K562 (cell line): ENCODE results near the gene PIK3R5. TPM values are rescaled to one million over a fixed set of nuclear protein-coding genes. Genes with fewer than 3 reads are reported as not detected.

Experiments used
- ATAC-seq: fragments of 200-7000 bp; cut with Tn5 transposase; 3 replicates; pipeline ENCODE4 v1.9.1; 2020; ENCODE audit warnings: moderate library complexity
- BruUV-seq: library from RNA; stranded (reverse); fragments of 400-500 nt; replicated peaks from 2 replicates; lab custom pipeline; 2021; lab: Mats Ljungman, UMichigan
- CTCF ChIA-PET: fragments of 300-600 bp; formaldehyde crosslinking; extraction: SDS; loops from one replicate; lab custom pipeline; 2021; ENCODE audit warnings: low intra/inter-chr PET ratio; lab: Yijun Ruan, JAX
- POLR2A ChIA-PET: fragments of 300-600, 350-650 bp; sonication (Branson Sonifier 250); formaldehyde crosslinking; extraction: SDS; loops from one replicate; lab custom pipeline; 2021; ENCODE audit warnings: antibody characterized with exemption, inconsistent platforms; lab: Yijun Ruan, JAX
- DNase-seq, 4 experiments: peaks; one replicate each; pipeline versions ENCODE4 v3.0.0 to v3.0.0-alpha.2; 2011 to 2018; ENCODE audit warnings: low spot score in 3 of 4, mixed read lengths in 3 of 4; ENCODE audit errors: extremely low read depth in 1 of 4
- FAIRE-seq: peaks from 2 replicates; lab custom pipeline; 2011; peaks lifted over from hg19 to GRCh38; lab: Jason Lieb, UNC
- H2AFZ ChIP-seq: 2 replicates; pipeline ENCODE4 v1.6.0; 2011; ENCODE audit warnings: low read depth, low read length, control low read depth, inconsistent platforms
- H3K27ac ChIP-seq: fragments of 200-600 bp; 3 replicates; pipeline ENCODE4 v1.8.0; 2011; ENCODE audit warnings: low read depth, mild to moderate bottlenecking, control low read depth, inconsistent platforms, low read length, moderate library complexity, mixed read lengths; ENCODE audit errors: extremely low read depth
- H3K27me3 ChIP-seq, 2 experiments: fragments of 300-600 bp in 1 of 2; 2 replicates in 1 of 2; 3 replicates in 1 of 2; pipeline versions ENCODE4 v1.6.0 to v1.8.0; 2011; ENCODE audit warnings: inconsistent platforms in 2 of 2, low read length in 2 of 2, mild to moderate bottlenecking in 1 of 2, mixed read lengths in 1 of 2, moderate library complexity in 1 of 2; ENCODE audit not compliant: control insufficient read depth in 2 of 2, insufficient read depth in 2 of 2
- H3K36me3 ChIP-seq: fragments of 300-600 bp; 3 replicates; pipeline ENCODE4 v1.8.0; 2011; ENCODE audit warnings: mild to moderate bottlenecking, low read length, inconsistent platforms; ENCODE audit not compliant: control insufficient read depth, insufficient read depth
- H3K4me1 ChIP-seq, 2 experiments: fragments of 200-600 bp in 1 of 2; replicated peaks in 1 of 2; 2 replicates in 1 of 2; 3 replicates in 1 of 2; pipeline versions ENCODE4 v1.5.1 to v1.8.0; 2011; ENCODE audit warnings: inconsistent platforms in 2 of 2, low read length in 2 of 2, mild to moderate bottlenecking in 1 of 2, mixed read lengths in 1 of 2, moderate library complexity in 1 of 2; ENCODE audit not compliant: control insufficient read depth in 2 of 2, insufficient read depth in 2 of 2
- H3K4me2 ChIP-seq: 2 replicates; pipeline ENCODE4 v1.6.1; 2011; ENCODE audit warnings: low read length, control low read depth, inconsistent platforms, mixed read lengths; ENCODE audit not compliant: insufficient read depth
- H3K4me3 ChIP-seq: fragments of 200-600 bp; sonication (generic), shearing (Covaris generic); 2 replicates; pipeline ENCODE4 v1.5.1; 2016; ENCODE audit warnings: control low read depth, inconsistent platforms
- H3K79me2 ChIP-seq: fragments of 200-600 bp; 3 replicates; pipeline ENCODE4 v1.8.0; 2011; ENCODE audit warnings: low read length, inconsistent platforms; ENCODE audit not compliant: control insufficient read depth, insufficient read depth
- H3K9ac ChIP-seq, 2 experiments: 2 replicates each; pipeline versions ENCODE4 v1.6.0 to v1.6.1; 2011; ENCODE audit warnings: low read depth in 2 of 2, low read length in 2 of 2, control low read depth in 1 of 2, inconsistent platforms in 1 of 2, mild to moderate bottlenecking in 1 of 2, mixed read lengths in 1 of 2; ENCODE audit not compliant: insufficient read depth in 1 of 2
- H3K9me1 ChIP-seq: one replicate; pipeline ENCODE4 v1.6.0; 2011; ENCODE audit warnings: inconsistent platforms, mild to moderate bottlenecking, low read length, moderate library complexity; ENCODE audit not compliant: control insufficient read depth, insufficient read depth
- H3K9me3 ChIP-seq: replicated peaks from 2 replicates; pipeline ENCODE4 v1.5.1; 2011; ENCODE audit warnings: low read depth, low read length, inconsistent platforms; ENCODE audit not compliant: control insufficient read depth, insufficient read depth
- H4K20me1 ChIP-seq: replicated peaks from 2 replicates; pipeline ENCODE4 v1.6.1; 2011; ENCODE audit warnings: low read length, inconsistent platforms, mixed read lengths; ENCODE audit not compliant: control insufficient read depth, insufficient read depth
- ELF2 ChIP-seq: fragments of 250-450 bp; sonication (Bioruptor Pico); IDR thresholded peaks from 2 replicates; pipeline ENCODE4 v1.5.0; 2021; ENCODE audit warnings: mild to moderate bottlenecking
- HNRNPK ChIP-seq: fragments of 200-400 bp; formaldehyde crosslinking; IDR thresholded peaks from one replicate; pipeline ENCODE4 v1.6.1; 2018; ENCODE audit warnings: mild to moderate bottlenecking, low read depth, low read length; ENCODE audit not compliant: poor library complexity, severe bottlenecking
- LCOR ChIP-seq: sonication (generic); formaldehyde crosslinking; IDR thresholded peaks from 2 replicates; pipeline ENCODE4 v1.8.0; 2022; ENCODE audit warnings: mild to moderate bottlenecking, missing genetic modification reagents
- PCBP1 ChIP-seq: fragments of 200-400 bp; formaldehyde crosslinking; IDR thresholded peaks from 2 replicates; pipeline ENCODE4 v1.6.1; 2018; ENCODE audit warnings: mild to moderate bottlenecking, low read depth, low read length; ENCODE audit not compliant: poor library complexity, severe bottlenecking
- TARDBP ChIP-seq: fragments of 450-650 bp; IDR thresholded peaks from 2 replicates; pipeline ENCODE4 v1.6.1; 2016
- YY1 ChIP-seq, 3 experiments: IDR thresholded peaks; 2 replicates each; pipeline ENCODE4 v1.6.1; 2011; ENCODE audit warnings: low read length in 2 of 3, mild to moderate bottlenecking in 2 of 3, moderate library complexity in 2 of 3, borderline replicate concordance in 1 of 3, control low read depth in 1 of 3, low read depth in 1 of 3; ENCODE audit not compliant: insufficient read depth in 3 of 3, insufficient replicate concordance in 2 of 3, control insufficient read depth in 1 of 3, insufficient read length in 1 of 3; ENCODE audit errors: extremely low read depth in 1 of 3
- ZNF408 ChIP-seq: fragments of 250-450 bp; sonication (Bioruptor Pico); IDR thresholded peaks from 2 replicates; pipeline ENCODE4 v1.4.0; 2020; ENCODE audit warnings: low read depth, mild to moderate bottlenecking, moderate library complexity
- ZSCAN29 ChIP-seq: fragments of 450-650 bp; IDR thresholded peaks from 2 replicates; pipeline ENCODE4 v1.6.1; 2017
- WGBS: fragments of 100-300 bp; shearing (Covaris generic); methylation state at CpG from one replicate; pipeline ENCODE4 v1.1.6; 2016; ENCODE audit warnings: low coverage, mixed read lengths; ENCODE audit not compliant: insufficient coverage; ENCODE audit errors: missing lambda C conversion rate; 5-methylcytosine and 5-hydroxymethylcytosine counted together
- in situ Hi-C: fragments of 300-500 bp; cut with MboI; formaldehyde crosslinking; loops from 4 replicates; pipeline ENCODE4 v1.15.0; 2018; ENCODE audit warnings: inconsistent platforms, mixed read lengths
- intact Hi-C: fragments of 100-400 bp; cut with micrococcal nuclease; formaldehyde crosslinking; loops from 2 replicates; pipeline ENCODE4 v1.14.2; 2022
- polyA plus RNA-seq, 8 experiments: library from polyadenylated mRNA; depleted of rRNA in 4 of 8; stranded (reverse) in 5 of 8; unstranded in 3 of 8; fragments of >200 nt; fragmentation: Nextera tagmentation in 2 of 8; fragmentation: Illumina TruSeq in 1 of 8; extraction: Ambion mirVana in 2 of 8; extraction: Trizol in 1 of 8; gene quantifications; 2 replicates each; pipeline versions ENCODE4 v1.2.1 to v1.2.3, GENCODE V29; 2011 to 2014; ENCODE audit warnings: inconsistent platforms in 1 of 8, missing spikeins in 1 of 8
- total RNA-seq, 7 experiments: library from RNA; depleted of rRNA in 6 of 7; stranded (reverse); fragments of >200 nt in 6 of 7; fragmentation: Illumina TruSeq in 2 of 7; extraction: Trizol in 2 of 7; gene quantifications; 2 replicates each; pipeline versions ENCODE4 v1.2.1 to v1.2.3, GENCODE V29; 2011 to 2021; ENCODE audit warnings: low replicate concordance in 1 of 7
- TF ChIP-seq, protein P1 (sequence below), 2 experiments: fragments of 200-800 bp in 1 of 2; sonication (Bioruptor generic) in 1 of 2; sonication (generic) in 1 of 2; formaldehyde crosslinking in 1 of 2; IDR thresholded peaks in 1 of 2; conservative IDR thresholded peaks in 1 of 2; 2 replicates each; pipeline versions ENCODE4 v1.5.0 to v1.6.1; 2016 to 2020; ENCODE audit warnings: missing compliant biosample characterization in 1 of 2, missing genetic modification characterization in 1 of 2, missing genetic modification reagents in 1 of 2
- TF ChIP-seq, protein P2 (sequence below): fragments of 450-650 bp; formaldehyde crosslinking; IDR thresholded peaks from 2 replicates; pipeline ENCODE4 v1.4.0; 2020; ENCODE audit warnings: mild to moderate bottlenecking, mixed read lengths

PIK3R5 gene
- total and polyA plus RNA-seq, 9 of the 15 experiments (the other 6 are each of a cell fraction or from before 2014, with no cell fraction given), result 0.01 to 0.38 TPM; not detected in 7

DNA sequence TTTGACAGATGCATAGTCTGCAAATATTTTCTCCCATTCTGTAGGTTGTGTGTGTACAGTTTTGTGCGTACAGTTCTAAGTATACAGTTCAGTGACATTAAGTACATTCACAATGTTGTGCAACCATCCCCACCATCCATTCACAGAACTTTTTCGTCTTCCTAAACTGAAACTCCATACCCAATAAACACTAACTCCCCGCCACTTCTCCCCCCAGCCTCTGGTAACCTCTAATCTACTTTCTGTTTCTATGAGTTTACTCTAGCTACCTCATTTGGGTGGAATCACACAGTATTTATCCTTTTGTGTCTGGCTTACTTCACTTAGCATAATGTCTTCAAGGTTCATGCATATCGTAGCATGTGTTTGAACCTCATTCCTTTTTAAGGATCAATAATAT is 14.3 kb downstream of the PIK3R5 start (continued):
- no peak for TF ChIP-seq LCOR (CRISPR knock-in tag)

DNA sequence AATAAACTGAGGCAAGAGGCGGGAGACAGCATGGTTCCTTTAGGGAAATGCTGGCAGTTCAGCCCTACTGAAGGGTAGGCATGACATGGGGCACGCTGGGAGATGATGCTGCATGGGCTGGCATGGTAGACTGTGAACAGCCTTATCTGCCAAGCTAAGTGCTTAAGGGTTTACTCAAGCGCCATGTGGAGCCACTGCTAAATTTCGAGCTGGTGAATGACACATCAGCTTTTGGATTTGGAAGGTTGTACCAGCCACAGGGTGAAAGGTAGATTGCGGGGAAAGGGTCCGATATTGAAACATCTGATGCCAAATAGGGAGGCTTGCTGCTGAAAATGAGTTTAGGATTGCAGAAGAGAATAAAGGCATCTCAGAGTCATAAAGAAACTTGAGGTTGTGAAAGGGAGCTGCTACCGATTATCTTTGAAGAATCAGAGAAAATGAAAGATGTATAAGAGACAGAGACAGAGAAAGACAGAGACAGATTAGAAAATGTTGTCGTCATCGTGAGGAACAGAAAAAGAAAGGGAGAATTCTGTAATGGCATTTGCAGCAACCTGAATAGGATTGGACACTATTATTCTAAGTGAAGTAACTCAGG is 16.3 kb downstream of the PIK3R5 start:
- Histone ChIP-seq H3K4me3 (no peak overlapping the region), H3K27ac (no peak overlapping the region), H3K4me2 (no peak overlapping the region), H3K9me3 (no peaks in the 10 kb centered on the region), H4K20me1 (no peaks in the 10 kb centered on the region), H3K27me3 (peaks cover 0 to 8% of the 10 kb centered on the region in 2 experiments; a peak in 3 of 5 replicates), H3K9me1 (no peaks in the 10 kb centered on the region), H3K79me2 (no peaks in the 10 kb centered on the region), H3K9ac (no peak overlapping the region), H2AFZ (no peak overlapping the region), H3K36me3 (no peaks in the 10 kb centered on the region), H3K4me1 (no peaks in the 10 kb centered on the region)
- intact Hi-C loops (no loop called here), in situ Hi-C loops (no loop called here)
- ATAC-seq, result no peak
- BruUV-seq, result no TSS peak
- POLR2A ChIA-PET, result interaction anchor here (1.1 kb wide), 1 partner anchor 496 kb away, joined by 5 read pairs; no protein-coding TSS in a partner anchor
- 0% methylated on average over 7 of the region's 9 CpGs for WGBS
- no peak for FAIRE-seq
- TF ChIP-seq, protein P1, sequence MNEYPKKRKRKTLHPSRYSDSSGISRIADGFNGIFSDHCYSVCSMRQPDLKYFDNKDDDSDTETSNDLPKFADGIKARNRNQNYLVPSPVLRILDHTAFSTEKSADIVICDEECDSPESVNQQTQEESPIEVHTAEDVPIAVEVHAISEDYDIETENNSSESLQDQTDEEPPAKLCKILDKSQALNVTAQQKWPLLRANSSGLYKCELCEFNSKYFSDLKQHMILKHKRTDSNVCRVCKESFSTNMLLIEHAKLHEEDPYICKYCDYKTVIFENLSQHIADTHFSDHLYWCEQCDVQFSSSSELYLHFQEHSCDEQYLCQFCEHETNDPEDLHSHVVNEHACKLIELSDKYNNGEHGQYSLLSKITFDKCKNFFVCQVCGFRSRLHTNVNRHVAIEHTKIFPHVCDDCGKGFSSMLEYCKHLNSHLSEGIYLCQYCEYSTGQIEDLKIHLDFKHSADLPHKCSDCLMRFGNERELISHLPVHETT (CRISPR knock-in tag; conservative IDR thresholded peaks at IDR 0.05 in 1 of 2, IDR thresholded peaks at IDR 0.05 in 1 of 2), result no peak
- TF ChIP-seq YY1 (IDR thresholded peaks at IDR 0.05; ENCODE audit: borderline replicate concordance in 1 of 3, control insufficient read depth in 1 of 3, extremely low read depth in 1 of 3, insufficient read depth in 3 of 3, insufficient read length in 1 of 3, insufficient replicate concordance in 2 of 3, low read depth in 1 of 3, low read length in 2 of 3) (no peak), PCBP1 (no peak), HNRNPK (no peak), ZSCAN29 (no peak), ZNF408 (CRISPR knock-in tag) (no peak), ELF2 (CRISPR knock-in tag) (no peak), TARDBP (no peak)
- TF ChIP-seq, protein P2, sequence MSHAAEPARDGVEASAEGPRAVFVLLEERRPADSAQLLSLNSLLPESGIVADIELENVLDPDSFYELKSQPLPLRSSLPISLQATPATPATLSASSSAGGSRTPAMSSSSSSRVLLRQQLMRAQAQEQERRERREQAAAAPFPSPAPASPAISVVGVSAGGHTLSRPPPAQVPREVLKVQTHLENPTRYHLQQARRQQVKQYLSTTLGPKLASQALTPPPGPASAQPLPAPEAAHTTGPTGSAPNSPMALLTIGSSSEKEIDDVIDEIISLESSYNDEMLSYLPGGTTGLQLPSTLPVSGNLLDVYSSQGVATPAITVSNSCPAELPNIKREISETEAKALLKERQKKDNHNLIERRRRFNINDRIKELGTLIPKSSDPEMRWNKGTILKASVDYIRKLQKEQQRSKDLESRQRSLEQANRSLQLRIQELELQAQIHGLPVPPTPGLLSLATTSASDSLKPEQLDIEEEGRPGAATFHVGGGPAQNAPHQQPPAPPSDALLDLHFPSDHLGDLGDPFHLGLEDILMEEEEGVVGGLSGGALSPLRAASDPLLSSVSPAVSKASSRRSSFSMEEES (CRISPR knock-in tag), result no peak
- DNase-seq, result no peak
- CTCF ChIA-PET, result no interaction called here
